GM21360 (cell line): Measurements from ENCODE around the gene TSPAN32.

Experiments
- ATAC-seq: cut with Tn5 transposase; IDR thresholded peaks from one replicate; pipeline ENCODE4 v1.9.1; 2021; ENCODE audit warnings: mild to moderate bottlenecking, moderate library complexity; ENCODE audit not compliant: unreplicated experiment

TSPAN32 gene

DNA sequence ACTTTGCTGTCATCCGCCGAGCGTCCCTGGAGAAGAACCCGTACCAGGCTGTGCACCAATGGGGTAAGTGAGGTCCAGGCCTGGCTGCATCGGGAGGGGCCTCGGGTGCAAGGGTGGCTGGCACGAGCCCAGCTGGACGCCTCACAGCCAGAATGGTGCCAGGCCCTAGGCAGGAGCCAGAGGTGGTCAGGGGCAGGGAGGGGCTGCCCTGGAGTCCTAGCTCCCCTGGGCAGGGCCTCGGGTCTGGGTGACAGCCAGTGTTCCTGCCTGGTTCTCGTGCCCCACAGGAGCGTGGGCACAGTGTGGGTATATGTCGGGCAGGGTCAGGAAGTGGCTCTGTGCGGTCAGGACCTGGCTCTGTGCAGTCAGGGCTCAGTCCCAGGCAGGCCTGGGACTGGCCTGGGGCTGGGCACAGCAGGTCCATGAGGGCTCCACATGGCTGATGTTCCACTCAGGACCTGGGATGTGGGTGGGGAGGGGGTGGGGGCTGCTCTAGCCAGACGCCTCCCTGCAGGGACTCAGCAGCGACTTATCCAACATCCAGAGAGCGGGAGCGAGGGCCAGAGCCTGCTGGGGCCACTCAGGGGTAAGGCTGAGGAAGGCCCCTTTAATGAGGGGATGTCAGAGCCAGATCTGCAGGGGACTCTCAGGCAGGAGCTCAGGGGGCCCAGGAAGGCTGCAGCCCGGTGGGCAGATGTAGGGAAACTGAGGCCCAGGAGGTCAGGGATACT, 1.2 kb downstream of the TSPAN32 start:
- no peak for ATAC-seq

GRCh38 chr11:2303627-2304505, 2.1 kb downstream of the TSPAN32 start:
- ATAC-seq: no peak

GRCh38 chr11:2304506-2305139, 2.8 kb downstream of the TSPAN32 start:
- ATAC-seq: no peak

- no peak for ATAC-seq
Observed at GRCh38 chr11:2305140-2305778, 3.4 kb downstream of the TSPAN32 start.

DNA sequence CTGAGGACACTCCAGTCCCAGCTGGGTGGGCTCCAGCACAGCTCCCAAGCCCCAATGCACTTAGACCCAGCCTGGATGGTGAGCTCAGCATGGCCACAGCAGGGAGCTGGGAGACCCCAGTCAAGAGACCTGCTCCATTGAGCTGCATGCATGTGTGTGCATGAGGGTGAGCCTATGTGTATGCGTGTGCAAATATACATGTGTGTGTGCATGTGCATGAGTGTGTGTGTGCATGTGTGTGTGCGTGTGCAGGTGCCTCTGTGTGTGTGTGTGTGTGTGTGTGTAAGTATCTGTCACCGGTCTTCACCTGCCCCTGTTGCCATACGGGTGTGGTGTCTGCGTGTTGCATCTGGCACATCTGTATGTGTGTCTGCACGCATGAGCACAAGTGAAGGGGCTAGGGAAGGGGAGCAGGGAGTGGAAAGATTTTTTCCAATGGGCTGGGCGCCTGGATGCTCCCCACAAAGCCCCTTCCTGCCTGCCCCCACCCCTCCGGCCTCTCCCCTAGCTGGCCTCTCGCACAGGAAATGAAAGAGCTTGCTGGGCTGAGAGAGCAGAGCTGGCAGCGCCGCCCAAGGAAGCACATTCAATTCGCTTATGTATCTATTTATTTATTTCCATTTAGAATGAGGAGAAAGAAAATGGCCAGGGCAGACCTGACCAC, 4.1 kb downstream of the TSPAN32 start:
- no peak for ATAC-seq

DNA sequence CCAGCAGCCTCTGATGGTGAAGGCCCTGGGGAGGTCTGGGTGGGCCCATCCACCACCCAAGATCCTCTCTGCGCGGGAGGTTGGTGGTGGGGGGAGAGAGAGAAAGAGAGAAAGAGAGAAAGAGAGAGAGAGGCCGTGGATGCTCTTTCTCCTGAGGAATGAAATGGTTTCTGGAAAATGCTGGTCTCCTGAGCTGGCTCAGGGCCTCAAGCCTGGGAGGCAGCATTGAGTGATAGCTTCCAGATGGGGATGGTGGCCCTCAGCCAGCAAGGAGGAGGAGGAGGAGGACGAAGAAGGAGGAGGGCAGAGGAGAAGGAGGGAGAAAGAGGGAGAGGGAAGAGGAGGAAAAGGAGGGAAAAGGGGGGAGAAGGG, 4.6 kb downstream of the TSPAN32 start:
- no peak for ATAC-seq

- no peak for ATAC-seq
Observed at GRCh38 chr11:2306877-2307500, 5.2 kb downstream of the TSPAN32 start.

DNA sequence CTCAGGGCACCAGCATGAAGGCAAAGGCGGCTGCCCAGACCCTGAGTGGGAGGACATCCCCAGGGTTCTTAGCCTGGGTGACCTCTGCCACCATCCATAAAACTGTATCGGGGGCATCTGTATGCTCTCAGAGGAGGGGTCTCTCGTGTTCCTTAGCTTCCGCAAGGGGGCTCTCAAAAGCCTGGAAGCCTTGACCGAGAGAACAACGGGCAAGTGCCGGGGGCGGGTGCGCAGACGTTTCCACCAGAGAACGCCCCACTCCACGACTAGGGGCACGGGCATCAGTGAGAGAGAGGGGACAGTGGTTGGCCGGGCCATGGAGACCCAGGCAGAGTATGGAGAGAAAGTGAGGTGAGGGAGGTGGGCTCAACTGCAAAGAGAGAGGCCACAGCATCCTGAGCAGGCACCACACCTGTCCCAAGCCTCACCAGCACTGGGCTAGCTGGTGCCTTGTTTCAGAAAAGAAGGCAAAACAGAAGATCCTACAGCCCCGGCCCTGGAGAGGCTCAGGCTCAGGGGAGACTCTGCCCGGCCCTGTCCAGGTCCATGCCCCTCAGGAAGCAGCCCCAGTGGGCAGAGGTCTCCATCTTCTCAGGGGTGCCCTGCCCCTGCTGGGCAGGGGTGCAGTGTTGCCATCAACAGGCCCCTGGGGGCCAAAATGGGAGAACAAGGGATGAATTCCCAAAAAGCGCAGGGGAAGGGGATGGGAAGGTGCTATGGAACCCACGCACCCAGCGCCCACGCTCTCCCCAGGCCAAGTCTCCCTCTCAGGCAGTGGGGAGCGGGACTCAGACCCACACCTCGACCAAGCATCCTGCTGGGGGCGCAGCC, 5.9 kb downstream of the TSPAN32 start:
- no peak for ATAC-seq

GRCh38 chr11:2308713-2309112, 6.9 kb downstream of the TSPAN32 start:
- ATAC-seq: no peak

DNA sequence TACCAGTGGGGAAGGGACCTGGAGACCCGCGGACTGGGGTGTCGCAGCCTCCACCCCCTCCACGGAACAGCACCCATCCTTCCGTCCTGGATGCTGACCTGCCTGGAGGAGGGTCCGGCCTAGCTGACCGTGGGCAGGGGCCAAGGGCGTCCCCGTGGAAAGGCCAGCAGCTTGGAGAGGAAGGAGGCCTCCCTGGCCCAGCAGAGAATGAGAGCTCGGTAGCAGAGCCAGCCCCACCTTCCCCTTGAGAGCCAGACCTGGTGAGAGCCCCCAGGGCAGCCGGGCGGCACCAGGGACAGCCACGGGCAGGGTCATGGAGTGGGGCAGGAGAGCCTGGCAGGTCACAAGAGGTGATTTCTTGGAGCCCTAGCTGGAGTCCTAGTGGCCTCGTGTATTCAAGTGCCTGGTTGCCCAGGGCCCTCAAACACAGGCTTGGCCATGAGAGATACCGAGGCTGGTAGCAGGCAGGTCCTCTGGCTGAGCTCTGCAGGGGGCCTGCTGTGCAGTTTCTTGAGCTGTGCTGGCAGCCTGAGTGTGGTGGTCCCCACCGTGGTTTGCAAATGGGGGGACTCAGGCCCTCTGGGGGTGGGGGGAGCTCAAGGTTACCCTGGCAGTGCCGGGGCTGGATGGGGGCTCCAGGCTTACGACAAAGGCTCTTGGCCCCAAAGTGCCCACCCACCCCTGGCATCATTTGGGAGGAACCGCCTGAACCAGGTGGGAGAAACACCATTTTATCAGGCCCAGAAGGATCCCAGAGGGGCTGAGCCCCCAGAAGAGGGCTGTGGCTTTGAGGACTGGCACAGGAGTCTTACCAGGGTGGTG, 7.6 kb downstream of the TSPAN32 start:
- ATAC-seq: no peak

DNA sequence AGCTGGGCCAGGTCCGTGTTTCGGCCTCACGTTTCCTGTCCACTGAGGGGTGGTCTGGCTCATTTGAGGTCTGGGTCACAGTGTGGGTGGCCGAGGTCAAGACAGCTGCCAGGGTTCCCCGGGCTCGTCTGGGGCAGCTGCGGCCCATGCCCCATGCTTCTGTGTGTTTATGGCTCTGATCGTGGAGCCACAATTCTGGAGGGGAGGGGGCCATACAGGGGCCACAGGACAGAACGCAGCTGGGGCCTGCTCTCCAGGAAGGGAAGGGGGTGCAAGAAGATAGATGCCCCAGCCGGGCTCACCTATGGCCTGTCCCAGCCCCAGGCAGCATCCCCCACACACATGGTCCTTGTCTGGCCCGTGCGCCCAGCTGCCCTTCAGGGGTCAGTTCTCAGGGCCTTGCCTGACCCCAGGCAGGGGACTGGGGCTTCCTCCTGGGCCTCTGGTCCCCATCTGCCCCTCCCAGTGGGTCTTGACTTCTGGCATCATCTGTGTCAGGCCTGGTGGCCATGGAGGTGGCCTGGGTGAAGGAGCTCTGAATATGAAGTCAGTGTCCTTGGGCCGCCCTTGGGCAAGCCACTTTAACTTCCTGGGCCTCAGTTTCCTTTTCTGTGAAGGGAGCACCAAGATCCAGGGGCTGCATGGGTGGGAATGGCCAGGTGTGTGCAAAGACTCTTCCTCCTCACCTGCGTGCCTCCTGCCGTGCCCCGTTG, 8.4 kb downstream of the TSPAN32 start:
- ATAC-seq: no peak

DNA sequence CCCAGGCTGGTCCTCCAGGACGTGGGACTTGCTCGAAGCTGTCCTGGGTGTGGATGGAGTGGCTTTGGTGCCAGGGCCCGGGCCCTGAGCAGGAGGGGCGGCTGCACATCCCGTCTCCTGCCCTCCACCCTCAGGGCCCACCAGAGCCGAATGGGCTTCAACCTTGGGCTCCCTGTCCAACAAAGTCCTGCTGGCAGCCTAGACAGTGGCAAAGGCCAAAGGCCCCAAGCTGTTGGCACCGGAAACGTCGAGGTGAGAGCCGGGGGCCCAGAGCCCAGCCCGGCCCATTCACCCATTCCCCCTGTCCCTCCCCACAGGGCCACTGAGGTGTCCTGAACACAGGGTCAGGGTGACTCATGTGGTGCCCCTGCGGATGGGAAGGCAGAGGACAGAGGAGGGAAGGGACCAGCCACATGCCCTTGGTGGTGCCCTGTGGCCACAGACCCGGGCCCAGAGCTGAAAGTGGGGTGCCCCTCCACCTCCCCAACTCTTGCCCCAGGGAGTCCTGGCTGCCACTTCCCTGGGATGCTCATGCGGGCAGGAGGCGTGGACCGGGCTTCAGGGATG, 9.1 kb downstream of the TSPAN32 start:
- no peak for ATAC-seq

DNA sequence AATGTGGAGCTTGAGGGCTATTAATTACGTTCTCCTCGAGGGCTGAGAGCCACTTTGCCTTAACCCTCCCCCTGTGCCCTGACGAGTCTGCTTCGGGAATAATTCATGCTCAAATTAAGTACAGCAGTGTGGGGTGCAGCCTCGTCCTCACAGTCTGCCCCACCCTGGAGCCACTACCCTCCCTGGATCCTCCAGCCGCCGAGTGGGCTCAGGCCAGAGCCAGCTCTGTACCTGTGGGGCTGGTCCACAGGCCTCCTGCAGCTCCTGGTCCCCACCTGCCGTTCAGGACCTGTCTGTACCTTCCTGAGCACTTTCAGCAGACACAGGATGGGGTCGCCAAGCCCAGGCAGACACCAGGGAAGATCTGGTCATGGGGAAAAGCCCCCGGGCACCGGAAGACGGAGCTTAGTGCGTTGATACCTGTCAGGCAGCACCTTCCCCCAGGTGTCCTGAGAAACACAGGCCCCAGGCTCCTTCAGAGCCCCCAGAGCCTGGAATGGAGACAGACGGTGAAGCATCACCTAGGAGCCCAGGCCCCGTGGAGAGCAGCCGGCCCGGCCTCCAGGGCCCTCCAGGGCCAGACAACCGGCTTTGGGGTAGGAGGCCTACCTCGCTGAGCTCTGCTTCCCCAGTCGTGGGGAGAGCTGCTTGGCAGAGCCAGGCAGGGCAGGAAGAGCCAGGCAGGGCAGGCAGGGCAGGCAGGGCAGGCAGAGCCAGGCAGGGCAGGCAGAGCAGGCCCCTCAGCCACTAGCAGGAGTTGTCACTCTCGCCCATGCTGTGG, 9.7 kb downstream of the TSPAN32 start:
- no peak for ATAC-seq

GRCh38 chr11:2312232-2313042, 10.6 kb downstream of the TSPAN32 start:
- no peak for ATAC-seq

GRCh38 chr11:2313051-2313951, 11.5 kb downstream of the TSPAN32 start:
- no peak for ATAC-seq
